HG03095 (cell line): Measurements from ENCODE around the gene MYCBP2.

Experiments
- ATAC-seq: cut with Tn5 transposase; IDR thresholded peaks from one replicate; pipeline ENCODE4 v1.9.1; 2021; ENCODE audit warnings: moderate library complexity; ENCODE audit not compliant: unreplicated experiment

MYCBP2 gene

DNA sequence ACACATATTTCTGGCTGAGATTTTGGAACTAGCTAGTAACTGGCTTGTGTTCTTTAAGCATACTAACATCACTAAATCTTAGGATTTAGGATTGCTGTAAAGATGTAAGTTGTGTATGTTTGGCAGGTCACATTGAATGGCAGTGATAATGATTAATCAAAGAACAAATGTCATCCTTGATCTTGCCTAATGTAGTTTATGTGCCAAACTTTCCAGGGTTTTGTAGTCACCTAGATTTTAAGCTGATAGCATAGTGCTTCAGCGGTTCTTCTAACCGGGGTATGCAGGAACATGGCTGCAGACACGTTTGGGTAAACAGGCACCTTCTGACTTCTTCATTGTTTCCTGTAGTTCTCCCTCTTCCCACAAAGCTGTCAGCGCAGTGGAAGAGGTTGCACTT lies 325.4 kb downstream of the MYCBP2 start:
- no peak for ATAC-seq

DNA sequence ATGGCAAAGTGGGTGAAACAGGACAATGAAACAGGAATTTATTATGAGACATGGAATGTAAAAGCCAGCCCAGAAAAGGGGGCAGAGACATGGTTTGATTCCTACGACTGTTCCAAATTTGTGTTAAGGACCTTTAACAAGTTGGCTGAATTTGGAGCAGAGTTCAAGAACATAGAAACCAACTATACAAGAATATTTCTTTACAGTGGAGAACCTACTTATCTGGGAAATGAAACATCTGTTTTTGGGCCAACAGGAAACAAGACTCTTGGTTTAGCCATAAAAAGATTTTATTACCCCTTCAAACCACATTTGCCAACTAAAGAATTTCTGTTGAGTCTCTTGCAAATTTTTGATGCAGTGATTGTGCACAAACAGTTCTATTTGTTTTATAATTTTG lies 326.4 kb downstream of the MYCBP2 start:
- ATAC-seq = no peak
